ENCODE measurements around the gene KANK4.
"Not testable (repeated sequence)": the region's sequence is repeated elsewhere in the genome, so short reads cannot be mapped to it uniquely, and the experiment has no call there.

The KANK4 gene

DNA sequence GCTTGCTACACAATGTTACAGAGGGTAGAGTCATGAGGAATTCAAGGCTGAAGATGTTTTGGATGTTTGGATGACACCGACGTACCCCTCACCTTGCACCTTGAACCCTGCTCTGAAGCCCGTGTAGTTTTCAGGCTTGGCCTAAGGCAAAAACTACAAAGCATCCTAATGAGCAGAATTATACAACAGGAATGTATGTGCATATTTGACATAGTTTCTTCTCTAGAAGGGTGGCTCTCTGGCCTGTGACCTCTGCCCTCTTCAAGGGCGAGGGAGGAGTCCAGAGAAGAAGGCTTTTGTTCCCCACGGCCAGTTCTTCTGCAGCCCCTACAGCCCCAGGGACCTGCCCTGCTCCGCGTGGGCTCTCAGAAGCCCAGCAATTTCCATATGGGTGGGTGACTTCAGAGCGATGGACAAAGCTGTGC is 81.3 kb downstream of the KANK4 start:
- no peak for DNase-seq (ENCODE audit: low read depth)

DNA sequence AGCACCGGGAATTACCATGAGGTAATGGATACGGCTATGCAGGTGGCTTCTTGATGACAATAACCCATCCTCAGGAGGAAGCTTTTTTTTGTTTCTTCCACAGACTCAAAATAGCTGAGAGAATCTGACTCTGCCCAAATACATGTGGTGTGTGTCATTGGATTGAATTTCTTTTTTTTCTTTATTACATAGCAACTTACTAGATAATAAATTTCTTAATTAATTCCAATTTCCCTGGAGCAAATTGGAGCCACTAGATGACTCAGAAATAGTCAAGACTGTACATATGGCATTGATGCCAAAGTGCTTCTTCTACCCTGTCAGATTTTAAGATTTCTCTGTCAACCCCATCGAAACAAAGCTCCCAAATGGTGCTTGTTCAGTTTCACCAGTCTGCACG is 81.9 kb downstream of the KANK4 start:
- DNase-seq (ENCODE audit: low read depth): no peak

DNA sequence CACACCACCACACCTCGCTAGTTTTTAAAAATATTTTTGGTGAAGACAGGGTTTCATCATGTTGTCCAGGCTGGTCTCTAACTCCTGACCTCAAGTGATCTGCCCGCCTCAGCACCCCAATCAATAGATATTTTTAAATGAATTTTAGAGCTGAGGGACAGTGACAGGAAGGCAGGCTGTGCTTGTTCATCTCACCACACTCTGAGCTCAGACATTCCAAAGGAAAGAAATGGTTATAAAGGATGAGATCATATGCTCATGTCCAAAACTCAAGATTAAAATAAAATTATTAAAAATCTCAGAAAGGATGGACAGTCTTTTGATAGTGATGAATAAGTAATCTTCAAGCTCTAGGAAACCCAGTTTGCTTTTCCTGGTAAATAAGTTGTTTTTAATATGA is 83.7 kb downstream of the KANK4 start:
- no peak for DNase-seq (ENCODE audit: low read depth)

DNA sequence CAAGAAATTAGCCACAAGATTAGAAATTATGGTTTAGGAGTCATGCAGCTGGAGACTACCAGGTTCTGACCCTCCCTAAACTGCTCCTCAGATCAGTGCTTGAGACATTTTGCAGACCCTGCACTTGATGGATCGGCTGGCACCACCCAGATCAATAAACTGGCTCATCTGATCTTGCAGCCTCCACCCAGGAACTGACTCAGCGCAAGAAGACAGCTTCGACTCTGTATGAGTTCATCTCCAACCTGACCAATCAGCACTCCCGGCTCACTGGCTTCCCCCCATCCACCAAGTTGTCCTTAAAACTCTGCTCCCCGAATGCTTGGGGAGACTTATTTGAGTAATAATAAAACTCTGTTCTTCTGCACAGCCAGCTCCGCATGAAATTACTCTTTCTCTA is 84.5 kb downstream of the KANK4 start:
- DNase-seq (ENCODE audit: low read depth): no peak

DNA sequence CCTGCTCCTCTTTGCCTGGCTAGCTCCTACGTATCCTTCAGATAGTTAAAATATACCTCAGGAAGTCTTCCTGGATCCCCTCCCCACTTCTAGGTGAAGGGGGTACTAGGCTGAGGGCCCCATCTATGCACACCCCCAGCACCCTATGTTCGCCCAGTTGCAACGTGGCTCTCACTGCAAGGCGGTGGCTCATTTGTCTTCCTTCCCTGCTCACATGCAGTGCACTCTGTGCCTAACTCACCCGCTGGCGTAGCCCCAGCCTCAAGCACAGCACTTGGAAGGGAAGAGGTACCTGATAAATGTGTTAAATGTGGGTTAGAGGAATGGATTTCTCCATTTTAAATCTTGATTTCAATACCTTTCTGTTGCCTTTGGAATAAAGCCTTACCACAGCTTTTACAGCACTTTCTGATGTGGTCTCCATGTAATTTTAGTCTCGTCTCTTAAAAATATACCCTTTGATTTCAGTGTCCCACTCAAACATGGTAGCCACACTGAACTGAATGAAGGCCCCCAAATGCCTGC is 85.2 kb downstream of the KANK4 start:
- no peak for DNase-seq (ENCODE audit: low read depth)

DNA sequence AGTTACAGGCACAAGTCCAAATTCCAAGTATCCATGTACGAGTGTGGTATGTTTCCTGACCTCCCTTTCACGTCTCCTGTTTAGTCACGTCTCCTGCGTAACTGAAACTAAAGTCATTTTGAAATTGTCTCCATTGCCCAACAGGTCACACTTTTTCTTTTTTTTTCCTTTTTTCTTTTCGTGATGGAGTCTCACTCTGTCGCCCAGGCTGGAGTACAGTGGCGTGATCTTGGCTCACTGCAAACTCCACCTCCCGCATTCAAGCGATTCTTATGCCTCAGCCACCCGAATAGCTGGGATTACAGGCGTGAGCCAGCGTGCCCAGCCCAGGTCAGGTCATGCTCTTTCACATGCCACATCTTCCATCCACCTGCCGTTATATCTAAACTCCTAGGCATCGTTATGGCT is 86.4 kb downstream of the KANK4 start:
- no peak for DNase-seq (ENCODE audit: low read depth)

DNA sequence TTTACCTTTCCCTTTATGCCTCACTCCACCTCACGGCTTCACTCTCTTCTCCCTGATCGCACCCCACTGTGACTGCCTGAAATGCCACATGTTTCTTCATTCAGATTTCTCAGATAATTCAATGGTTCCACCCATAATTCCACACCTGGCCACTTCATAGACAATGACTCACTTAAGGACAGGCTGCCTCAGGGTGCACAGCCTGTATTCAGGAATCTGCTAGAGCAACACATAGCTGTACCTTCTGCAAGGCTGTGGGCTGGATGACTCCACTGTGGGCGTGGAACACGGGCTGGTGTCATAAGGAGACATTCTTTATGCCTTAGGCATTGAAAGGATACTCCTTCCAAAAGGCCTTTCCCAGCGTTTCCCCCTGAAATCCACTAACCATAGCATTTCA is 88.5 kb downstream of the KANK4 start:
- DNase-seq (ENCODE audit: low read depth): peak; percentile 58

DNA sequence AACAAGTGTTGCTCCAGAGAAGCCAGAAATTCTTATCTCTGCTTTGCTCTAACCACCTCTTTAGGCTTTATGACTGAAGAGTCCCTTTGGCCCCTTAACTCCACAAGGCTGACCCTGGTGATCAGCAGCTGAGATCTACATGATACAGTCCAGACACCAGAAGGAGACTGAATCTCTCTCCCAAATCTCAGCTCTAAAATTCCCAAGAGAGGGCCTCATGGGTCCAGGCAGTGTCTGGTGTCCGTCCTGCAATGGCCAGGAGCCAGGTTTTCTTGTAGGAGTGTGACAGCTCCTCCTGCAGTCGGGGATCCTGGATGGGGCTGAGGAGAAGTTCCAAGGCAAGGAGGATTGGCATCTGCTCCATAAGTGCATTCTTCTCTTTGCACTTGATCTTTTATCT is 89.3 kb downstream of the KANK4 start:
- DNase-seq (ENCODE audit: low read depth): no peak

DNA sequence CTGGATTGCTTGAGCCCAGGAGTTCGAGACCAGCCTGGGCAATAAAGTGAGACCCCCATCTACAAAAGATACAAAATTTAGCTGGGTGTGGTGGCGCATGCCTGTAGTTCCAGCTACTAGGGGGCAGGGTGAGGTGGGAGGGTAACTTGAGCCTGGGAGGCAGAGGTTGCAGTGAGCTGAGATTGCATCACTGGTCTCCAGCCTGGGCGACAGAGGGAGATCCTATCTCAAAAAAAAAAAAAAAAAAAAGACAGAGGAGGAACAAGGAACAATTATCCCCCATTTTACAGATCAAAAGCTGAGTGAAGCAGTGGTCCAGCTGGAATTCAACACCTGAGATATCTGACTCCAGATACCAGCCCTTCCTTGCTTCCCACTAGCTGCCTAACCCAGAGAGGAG is 89.8 kb downstream of the KANK4 start:
- DNase-seq (ENCODE audit: low read depth): no peak

DNA sequence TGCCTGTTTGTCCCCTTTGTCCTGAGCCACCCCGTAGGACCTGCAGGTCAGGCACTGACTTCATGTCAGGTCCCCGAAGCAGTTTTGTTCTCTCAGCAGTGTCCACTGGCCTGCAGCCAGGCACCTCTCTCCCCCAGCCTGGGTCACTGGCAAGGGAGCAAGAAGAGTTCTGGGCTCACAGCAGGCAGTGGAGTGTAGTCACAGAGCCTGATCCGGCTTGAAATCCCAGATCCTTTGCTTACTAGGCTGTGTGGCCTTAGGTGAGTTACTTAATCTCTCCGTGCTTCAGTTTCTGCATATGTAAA is 90.4 kb downstream of the KANK4 start:
- no peak for DNase-seq (ENCODE audit: low read depth)

DNA sequence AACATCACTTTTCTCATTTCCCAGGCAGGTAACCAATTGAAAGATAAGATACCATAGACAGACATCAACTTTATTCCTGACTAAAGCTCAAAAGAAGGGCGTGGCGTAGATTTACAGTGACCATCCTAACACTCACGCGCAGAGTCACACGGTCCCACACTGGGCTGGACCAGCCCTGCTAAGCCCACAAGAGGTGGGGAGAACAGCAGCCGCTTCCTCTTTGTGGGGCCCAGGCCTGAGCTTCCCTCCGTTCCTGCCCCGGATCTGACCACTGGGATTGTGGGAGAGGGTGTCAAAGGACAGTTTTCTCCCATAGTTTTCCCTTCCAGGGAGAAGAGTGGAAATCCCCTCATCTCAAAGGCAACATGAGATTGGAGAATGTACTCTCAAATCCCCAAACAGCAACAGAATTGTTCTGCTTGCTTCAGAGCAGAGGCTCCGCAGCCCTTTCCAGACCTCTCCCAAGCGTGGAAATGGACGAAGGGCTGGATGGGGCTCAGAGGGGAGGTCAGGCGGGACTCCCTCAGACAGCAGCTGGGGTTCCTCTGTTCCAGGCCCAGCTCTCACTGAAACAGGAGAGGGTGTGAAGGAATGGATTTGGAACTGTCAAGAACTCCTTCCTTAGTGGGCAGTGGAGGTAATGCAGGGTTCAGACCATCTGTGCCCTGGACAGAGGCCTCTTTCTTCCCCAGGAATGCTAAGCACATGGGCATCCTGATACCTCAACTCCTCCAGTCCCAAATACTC is 90.9 kb downstream of the KANK4 start:
- DNase-seq (ENCODE audit: low read depth): no peak

DNA sequence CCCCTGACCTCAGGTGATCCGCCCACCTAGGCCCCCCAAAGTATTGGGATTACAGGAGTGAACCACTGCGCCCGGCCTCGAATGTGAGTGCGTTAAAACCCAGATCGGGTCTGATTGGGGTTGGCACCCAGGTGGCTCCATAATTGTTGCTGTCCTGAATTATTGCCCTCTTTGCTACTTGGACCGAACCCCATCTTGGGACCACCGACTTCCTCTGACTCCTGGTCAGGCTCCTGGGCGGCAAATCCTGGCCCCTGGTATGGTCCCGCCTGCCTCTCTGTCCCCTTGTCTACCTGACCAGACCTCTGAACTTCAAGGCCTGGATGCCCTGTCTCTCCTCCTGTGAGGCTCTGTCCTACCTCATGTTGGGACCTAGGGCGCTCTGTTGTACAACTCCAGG is 91.7 kb downstream of the KANK4 start:
- DNase-seq (ENCODE audit: low read depth): no peak

DNA sequence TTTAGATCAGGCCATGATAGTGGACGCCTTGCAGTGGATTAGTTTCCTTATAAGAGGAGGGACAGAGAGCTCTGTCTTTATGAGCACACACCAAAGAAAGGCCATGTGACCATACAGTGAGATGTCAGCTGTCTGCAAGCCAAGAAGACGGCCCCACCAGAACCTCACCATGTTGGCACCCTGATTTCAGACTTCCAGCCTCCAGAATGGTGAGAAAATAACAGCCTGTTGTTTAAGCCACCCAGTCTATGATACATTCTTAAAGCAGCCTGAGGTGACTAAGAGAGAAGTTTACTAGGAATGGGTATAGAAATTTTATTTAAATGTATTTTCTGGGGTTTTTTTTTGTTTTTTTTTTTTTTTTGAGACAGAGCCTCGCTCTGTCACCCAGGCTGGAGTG is 95.1 kb downstream of the KANK4 start:
- DNase-seq (ENCODE audit: low read depth): no peak

DNA sequence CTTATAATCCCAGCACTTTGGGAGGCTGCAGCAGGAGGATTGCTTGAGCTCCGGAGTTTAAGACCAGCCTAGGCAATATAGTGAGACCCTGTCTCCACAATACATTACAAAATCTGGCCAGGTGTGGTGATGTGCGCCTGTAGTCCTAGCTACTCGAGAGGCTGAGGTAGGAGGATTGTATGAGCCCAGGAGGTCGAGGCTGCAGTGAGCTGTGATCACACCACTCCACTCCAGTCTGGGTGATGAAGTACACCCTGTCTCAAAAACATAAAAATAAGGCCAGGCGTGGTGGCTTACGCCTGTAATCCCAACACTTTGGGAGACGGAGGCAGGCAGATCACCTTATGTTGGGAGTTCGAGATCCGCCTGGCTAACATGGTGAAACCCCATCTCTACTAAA is 96.9 kb downstream of the KANK4 start:
- DNase-seq (ENCODE audit: low read depth): no peak

DNA sequence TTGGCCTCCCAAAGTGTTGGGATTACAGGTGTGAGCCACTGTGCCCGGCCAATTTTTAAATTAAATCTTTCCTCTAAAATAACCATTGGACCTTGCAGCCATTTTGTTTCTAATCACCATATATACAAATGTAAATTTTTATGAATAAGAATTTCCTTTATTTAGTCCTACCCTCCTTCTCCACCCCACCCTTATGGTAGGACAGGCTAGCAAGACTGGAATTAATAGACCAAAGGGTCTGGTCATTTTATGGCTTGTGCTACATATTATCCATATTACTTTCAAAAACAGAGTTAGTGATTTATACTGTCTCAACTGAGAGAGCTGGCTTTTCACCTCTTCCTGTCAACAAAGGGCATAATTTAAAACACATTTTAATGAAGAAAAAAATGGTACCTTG is 98.1 kb downstream of the KANK4 start:
- no peak for DNase-seq (ENCODE audit: low read depth)

DNA sequence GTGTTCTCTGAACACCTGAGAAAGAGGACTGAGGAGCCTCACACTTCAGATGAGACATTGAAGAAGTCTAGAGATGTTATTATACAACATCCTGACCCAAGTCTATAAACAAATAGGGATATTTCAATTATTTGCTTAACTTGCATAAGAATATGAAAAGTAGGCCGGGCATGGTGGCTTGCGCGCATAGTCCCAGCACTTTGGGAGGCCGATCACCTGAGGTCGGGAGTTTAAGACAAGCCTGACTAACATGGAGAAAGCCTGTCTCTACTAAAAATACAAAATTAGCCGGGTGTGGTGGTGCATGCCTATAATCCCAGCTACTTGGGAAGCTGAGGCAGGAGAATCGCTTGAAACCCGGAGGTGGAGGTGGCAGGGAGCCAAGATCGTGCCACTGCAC is 98.8 kb downstream of the KANK4 start:
- DNase-seq (ENCODE audit: low read depth): not testable (repeated sequence)

DNA sequence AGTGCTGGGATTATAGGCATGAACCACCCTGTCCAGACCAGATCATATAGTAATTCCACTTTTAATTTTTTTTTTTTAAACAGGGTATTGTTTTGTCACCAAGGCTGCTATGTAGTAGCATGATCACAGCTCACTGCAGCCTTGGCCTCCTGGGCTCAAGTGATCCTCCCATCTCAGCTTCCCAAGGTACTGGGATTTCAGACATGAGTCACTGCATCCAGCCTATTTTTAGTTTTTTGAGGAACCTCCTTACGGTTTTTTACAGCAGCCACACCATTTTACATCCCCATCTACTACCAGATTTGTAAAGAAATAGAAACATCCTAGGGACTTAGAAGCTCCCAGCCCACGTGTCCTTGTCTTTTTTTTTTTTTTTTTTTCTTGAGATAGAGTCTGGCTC is 100.6 kb downstream of the KANK4 start:
- no peak for DNase-seq (ENCODE audit: low read depth)

DNA sequence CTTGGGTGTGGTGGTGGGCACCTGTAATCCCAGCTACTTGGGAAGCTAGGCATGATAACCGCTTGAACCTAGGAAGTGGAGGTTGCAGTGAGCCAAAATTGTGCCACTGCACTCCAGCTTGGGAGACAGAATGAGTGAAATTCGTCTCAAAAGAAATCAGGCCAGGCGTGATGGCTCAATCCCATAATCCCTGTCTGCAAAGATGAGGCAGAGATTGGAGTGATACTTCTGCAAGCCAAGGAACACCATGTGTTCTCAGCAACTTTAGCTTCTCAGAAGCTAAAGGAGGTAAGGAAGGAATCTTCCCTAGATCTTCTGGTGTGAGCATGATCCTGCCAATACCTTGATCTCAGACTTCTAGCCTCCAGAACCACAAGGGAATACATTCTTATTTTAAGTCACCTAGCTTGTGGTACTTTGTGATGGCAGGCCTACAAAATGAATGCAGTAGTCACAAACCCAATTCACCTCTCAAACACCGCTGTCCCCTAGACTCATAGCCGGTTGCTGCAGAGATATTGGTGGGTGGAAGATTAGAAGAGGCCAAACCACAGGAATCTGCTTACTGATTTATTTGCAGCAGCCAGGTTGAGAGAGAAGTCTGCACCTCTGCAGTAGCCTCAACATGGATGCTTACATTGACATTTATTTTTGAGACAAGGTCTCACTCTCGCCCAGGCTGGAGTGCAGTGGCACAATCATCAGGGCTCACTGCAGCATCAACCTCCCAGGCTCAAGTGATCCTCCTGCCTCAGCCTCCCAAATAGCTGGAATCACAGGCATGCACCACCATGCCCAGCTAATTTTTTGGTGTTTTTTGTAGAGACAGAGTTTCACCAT is 105.9 kb downstream of the KANK4 start:
- DNase-seq (ENCODE audit: low read depth): no peak

DNA sequence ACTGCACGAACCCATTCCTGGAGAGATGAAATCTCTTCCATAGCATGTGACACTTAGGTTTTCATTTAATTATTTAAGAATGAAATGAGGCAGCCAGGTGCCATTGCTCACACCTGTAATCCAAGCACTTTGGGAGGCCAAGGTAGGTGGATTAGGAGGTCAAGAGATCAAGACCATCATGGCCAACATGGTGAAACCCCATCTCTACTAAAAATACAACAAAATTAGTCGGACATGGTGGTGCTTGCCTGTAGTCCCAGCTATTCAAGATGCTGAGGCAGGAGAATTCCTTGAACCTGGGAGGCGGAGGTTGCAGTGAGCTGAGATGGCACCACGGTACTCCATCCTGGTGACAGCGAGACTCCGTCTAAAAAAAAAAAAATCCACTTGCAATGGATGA is 106.8 kb downstream of the KANK4 start:
- no peak for DNase-seq (ENCODE audit: low read depth)

DNA sequence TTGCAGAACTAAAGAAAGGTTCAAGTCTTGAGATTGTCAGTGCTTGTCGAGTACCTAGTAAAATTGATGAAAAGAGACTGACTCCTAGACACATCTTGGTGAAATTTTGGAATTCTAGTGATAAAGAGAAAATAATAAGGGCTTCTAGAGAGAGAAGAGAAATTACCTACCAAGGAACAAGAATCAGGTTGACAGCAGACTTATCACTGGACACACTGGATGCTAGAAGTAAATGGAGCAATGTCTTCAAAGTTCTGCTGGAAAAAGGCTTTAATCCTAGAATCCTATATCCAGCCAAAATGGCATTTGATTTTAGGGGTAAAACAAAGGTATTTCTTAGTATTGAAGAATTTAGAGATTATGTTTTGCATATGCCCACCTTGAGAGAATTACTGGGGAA is 108.3 kb downstream of the KANK4 start:
- no peak for DNase-seq (ENCODE audit: low read depth)

DNA sequence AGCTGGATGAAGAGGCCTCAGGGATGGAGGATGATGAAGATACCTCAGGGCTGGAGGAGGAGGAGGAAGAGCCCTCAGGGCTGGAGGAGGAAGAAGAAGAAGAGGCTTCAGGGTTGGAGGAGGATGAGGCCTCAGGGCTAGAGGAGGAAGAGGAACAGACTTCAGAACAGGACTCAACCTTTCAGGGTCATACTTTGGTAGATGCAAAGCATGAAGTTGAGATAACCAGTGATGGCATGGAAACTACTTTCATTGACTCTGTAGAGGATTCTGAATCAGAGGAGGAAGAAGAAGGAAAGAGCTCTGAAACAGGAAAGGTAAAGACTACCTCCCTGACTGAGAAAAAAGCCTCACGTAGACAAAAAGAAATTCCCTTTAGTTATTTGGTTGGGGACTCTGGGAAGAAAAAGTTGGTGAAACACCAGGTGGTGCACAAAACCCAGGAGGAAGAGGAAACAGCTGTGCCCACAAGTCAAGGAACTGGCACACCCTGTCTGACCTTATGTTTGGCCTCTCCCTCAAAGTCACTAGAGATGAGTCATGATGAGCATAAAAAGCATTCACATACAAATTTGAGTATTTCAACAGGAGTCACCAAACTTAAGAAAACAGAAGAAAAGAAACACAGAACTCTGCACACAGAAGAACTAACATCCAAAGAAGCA is 109.2 kb downstream of the KANK4 start:
- DNase-seq (ENCODE audit: low read depth): no peak

DNA sequence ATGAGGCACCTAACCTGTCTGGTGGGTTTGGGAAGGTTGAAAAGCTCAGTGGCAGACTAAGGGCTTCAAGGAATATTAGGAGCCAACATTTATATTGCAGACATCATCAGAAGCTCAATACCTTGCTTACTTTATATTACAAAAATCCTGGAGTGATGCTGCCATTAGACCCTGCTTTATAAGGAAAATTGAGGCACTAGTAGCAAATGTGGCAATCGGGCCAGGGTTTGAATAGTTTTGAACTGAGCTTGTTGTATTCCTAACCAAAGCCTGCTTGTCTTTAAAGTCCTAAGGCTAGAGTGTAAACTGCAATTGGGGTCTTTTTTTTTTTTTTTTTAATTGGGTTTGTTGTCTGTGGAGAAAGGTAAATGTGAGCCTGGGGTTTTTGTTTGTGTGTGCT is 110.3 kb downstream of the KANK4 start:
- DNase-seq (ENCODE audit: low read depth): no peak

DNA sequence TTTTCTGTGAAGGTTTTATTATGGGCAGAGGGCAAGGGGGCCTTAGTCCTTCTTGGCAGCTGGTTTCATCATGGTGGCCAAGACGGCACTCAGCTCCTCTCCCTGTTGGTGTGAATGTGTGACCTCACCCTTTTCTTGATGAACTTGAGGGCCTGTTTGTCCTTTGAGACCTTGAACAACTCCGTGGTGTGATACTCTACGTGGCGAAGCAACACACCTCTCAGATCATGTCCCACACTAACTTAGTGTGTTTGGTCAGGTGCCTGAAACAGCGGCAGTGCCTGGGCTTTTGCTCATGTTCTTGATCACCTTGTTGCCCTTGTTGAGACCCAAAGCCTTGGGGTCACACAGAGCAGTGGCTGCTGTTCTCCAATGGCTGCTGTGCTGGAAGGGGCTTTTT is 111.1 kb downstream of the KANK4 start:
- DNase-seq (ENCODE audit: low read depth): no peak

Measured in GM04504 (cell line).